Stimulated activated naive CD8-positive, alpha-beta T cell treated with anti-CD3 and anti-CD28 coated beads, Interleukin-15, Interleukin-2, amounts not matched to agents 100 ng/mL and 50 ng/mL, for 24 hours (primary cell): ENCODE data around the gene ZNF830.
"Not testable (repeated sequence)": the region's sequence is repeated elsewhere in the genome, so short reads cannot be mapped to it uniquely, and the experiment has no call there.

Source experiments
- H3K27ac Mint-ChIP-seq: one replicate; pipeline ENCODE4 v1.8.0; 2021; ENCODE audit warnings: mild to moderate bottlenecking, mixed read lengths
- H3K27me3 Mint-ChIP-seq: one replicate; pipeline ENCODE4 v1.8.0; 2021; ENCODE audit warnings: mixed read lengths
- H3K36me3 Mint-ChIP-seq: one replicate; pipeline ENCODE4 v1.8.0; 2021; ENCODE audit warnings: low read depth, mixed read lengths
- H3K4me1 Mint-ChIP-seq: one replicate; pipeline ENCODE4 v1.8.0; 2021; ENCODE audit warnings: low read depth, mixed read lengths
- H3K4me3 Mint-ChIP-seq: one replicate; pipeline ENCODE4 v1.8.0; 2021; ENCODE audit warnings: mild to moderate bottlenecking, mixed read lengths
- H3K9me3 Mint-ChIP-seq: one replicate; pipeline ENCODE4 v1.8.0; 2021; ENCODE audit warnings: mixed read lengths

The ZNF830 gene

GRCh38 chr17:34980681-34981537 is 19.6 kb downstream of the ZNF830 start:
- H3K9me3 Mint-ChIP-seq = no peaks in the 10 kb centered on the region

GRCh38 chr17:34981538-34982241 is 20.4 kb downstream of the ZNF830 start:
- H3K4me3 Mint-ChIP-seq = peak overlapping the region; percentile 96

More at GRCh38 chr17:34980681-34981537, 19.6 kb downstream of the ZNF830 start:
- H3K27ac Mint-ChIP-seq = peak overlapping the region; percentile 99
- peak overlapping the region; percentile 97 for H3K4me3 Mint-ChIP-seq
- H3K36me3 Mint-ChIP-seq = peaks cover 30% of the 10 kb centered on the region
- H3K27me3 Mint-ChIP-seq = no peaks in the 10 kb centered on the region
- H3K4me1 Mint-ChIP-seq = peaks cover 44% of the 10 kb centered on the region

GRCh38 chr17:34987232-34987631 is 25.9 kb downstream of the ZNF830 start:
- peaks cover 74% of the 10 kb centered on the region for H3K36me3 Mint-ChIP-seq
- no peak overlapping the region for H3K4me3 Mint-ChIP-seq
- peaks cover 23% of the 10 kb centered on the region for H3K4me1 Mint-ChIP-seq
- H3K27ac Mint-ChIP-seq = no peak overlapping the region
- no peaks in the 10 kb centered on the region for H3K9me3 Mint-ChIP-seq
- H3K27me3 Mint-ChIP-seq = no peaks in the 10 kb centered on the region

More at GRCh38 chr17:34981538-34982241, 20.4 kb downstream of the ZNF830 start:
- Mint-ChIP-seq H3K27me3 (no peaks in the 10 kb centered on the region), H3K4me1 (peaks cover 44% of the 10 kb centered on the region), H3K36me3 (peaks cover 38% of the 10 kb centered on the region), H3K27ac (peak overlapping the region; percentile 93), H3K9me3 (no peaks in the 10 kb centered on the region)

- peaks cover 10% of the 10 kb centered on the region for H3K4me1 Mint-ChIP-seq
- no peak overlapping the region for H3K4me3 Mint-ChIP-seq
- no peaks in the 10 kb centered on the region for H3K9me3 Mint-ChIP-seq
- H3K36me3 Mint-ChIP-seq = peaks cover 80% of the 10 kb centered on the region
- no peaks in the 10 kb centered on the region for H3K27me3 Mint-ChIP-seq
- H3K27ac Mint-ChIP-seq = no peak overlapping the region
Measured at GRCh38 chr17:34988644-34989043, 27.3 kb downstream of the ZNF830 start.

GRCh38 chr17:34989473-34989872 is 28.1 kb downstream of the ZNF830 start:
- H3K36me3 Mint-ChIP-seq = peaks cover 80% of the 10 kb centered on the region
- H3K4me1 Mint-ChIP-seq = peaks cover 7% of the 10 kb centered on the region
- H3K9me3 Mint-ChIP-seq = no peaks in the 10 kb centered on the region
- no peak overlapping the region for H3K27ac Mint-ChIP-seq
- no peaks in the 10 kb centered on the region for H3K27me3 Mint-ChIP-seq
- no peak overlapping the region for H3K4me3 Mint-ChIP-seq

GRCh38 chr17:34990921-34991365 is 29.6 kb downstream of the ZNF830 start:
- Mint-ChIP-seq H3K27ac (peak overlapping the region; percentile 15), H3K4me3 (no peak overlapping the region), H3K36me3 (peaks cover 81% of the 10 kb centered on the region), H3K4me1 (peaks cover 3% of the 10 kb centered on the region), H3K27me3 (no peaks in the 10 kb centered on the region), H3K9me3 (no peaks in the 10 kb centered on the region)

GRCh38 chr17:34991606-34992005 is 30.3 kb downstream of the ZNF830 start:
- Mint-ChIP-seq H3K27me3 (no peaks in the 10 kb centered on the region), H3K27ac (no peak overlapping the region), H3K36me3 (peaks cover 81% of the 10 kb centered on the region), H3K4me3 (no peak overlapping the region), H3K9me3 (no peaks in the 10 kb centered on the region), H3K4me1 (peaks cover 3% of the 10 kb centered on the region)

- no peak overlapping the region for H3K4me3 Mint-ChIP-seq
- H3K36me3 Mint-ChIP-seq = peaks cover 80% of the 10 kb centered on the region
- no peak overlapping the region for H3K27ac Mint-ChIP-seq
- no peaks in the 10 kb centered on the region for H3K4me1 Mint-ChIP-seq
- H3K27me3 Mint-ChIP-seq = no peaks in the 10 kb centered on the region
- H3K9me3 Mint-ChIP-seq = no peaks in the 10 kb centered on the region
Measured at GRCh38 chr17:34993031-34993430, 31.7 kb downstream of the ZNF830 start.

GRCh38 chr17:34996422-34997285 is 35.3 kb downstream of the ZNF830 start:
- Mint-ChIP-seq H3K9me3 (no peaks in the 10 kb centered on the region), H3K27me3 (no peaks in the 10 kb centered on the region), H3K4me3 (no peak overlapping the region), H3K4me1 (peaks cover 5% of the 10 kb centered on the region), H3K36me3 (peaks cover 71% of the 10 kb centered on the region), H3K27ac (no peak overlapping the region)

- H3K27me3 Mint-ChIP-seq = no peaks in the 10 kb centered on the region
- peaks cover 70% of the 10 kb centered on the region for H3K36me3 Mint-ChIP-seq
- H3K27ac Mint-ChIP-seq = no peak overlapping the region
- H3K9me3 Mint-ChIP-seq = no peaks in the 10 kb centered on the region
- H3K4me3 Mint-ChIP-seq = no peak overlapping the region
- H3K4me1 Mint-ChIP-seq = peaks cover 5% of the 10 kb centered on the region
Measured at GRCh38 chr17:34997355-34997862, 36.1 kb downstream of the ZNF830 start.

GRCh38 chr17:34998205-34998604 is 36.9 kb downstream of the ZNF830 start:
- no peak overlapping the region for H3K4me3 Mint-ChIP-seq
- H3K27ac Mint-ChIP-seq = peak overlapping the region; percentile 49
- H3K9me3 Mint-ChIP-seq = no peaks in the 10 kb centered on the region
- peaks cover 5% of the 10 kb centered on the region for H3K4me1 Mint-ChIP-seq
- H3K36me3 Mint-ChIP-seq = peaks cover 68% of the 10 kb centered on the region
- no peaks in the 10 kb centered on the region for H3K27me3 Mint-ChIP-seq

GRCh38 chr17:34999456-34999855 is 38.1 kb downstream of the ZNF830 start:
- peaks cover 67% of the 10 kb centered on the region for H3K36me3 Mint-ChIP-seq
- H3K27me3 Mint-ChIP-seq = no peaks in the 10 kb centered on the region
- no peaks in the 10 kb centered on the region for H3K9me3 Mint-ChIP-seq
- H3K27ac Mint-ChIP-seq = no peak overlapping the region
- H3K4me1 Mint-ChIP-seq = peaks cover 5% of the 10 kb centered on the region
- H3K4me3 Mint-ChIP-seq = no peak overlapping the region

- H3K4me3 Mint-ChIP-seq, H3K27me3 Mint-ChIP-seq, H3K27ac Mint-ChIP-seq, H3K4me1 Mint-ChIP-seq, H3K9me3 Mint-ChIP-seq: not testable (repeated sequence)
- H3K36me3 Mint-ChIP-seq = peaks cover 56% of the 10 kb centered on the region
Measured at GRCh38 chr17:35000965-35001364, 39.6 kb downstream of the ZNF830 start.

GRCh38 chr17:35001549-35001948 is 40.2 kb downstream of the ZNF830 start:
- H3K9me3 Mint-ChIP-seq = no peaks in the 10 kb centered on the region
- peaks cover 50% of the 10 kb centered on the region for H3K36me3 Mint-ChIP-seq
- H3K4me1 Mint-ChIP-seq = peaks cover 5% of the 10 kb centered on the region
- H3K27me3 Mint-ChIP-seq = no peaks in the 10 kb centered on the region
- peak overlapping the region; percentile 6 for H3K27ac Mint-ChIP-seq
- no peak overlapping the region for H3K4me3 Mint-ChIP-seq
